Colon (tissue), 2 donors: ENCODE results near the gene TAAR8.
"Not testable (repeated sequence)": the region's sequence is repeated elsewhere in the genome, so short reads cannot be mapped to it uniquely, and the experiment has no call there.

Experiments used
- FAIRE-seq: peaks from 2 replicates; lab custom pipeline; 2012; peaks lifted over from hg19 to GRCh38; lab: Jason Lieb, UNC
- donor health status: control.
- donor health status: control.

The TAAR8 gene

DNA sequence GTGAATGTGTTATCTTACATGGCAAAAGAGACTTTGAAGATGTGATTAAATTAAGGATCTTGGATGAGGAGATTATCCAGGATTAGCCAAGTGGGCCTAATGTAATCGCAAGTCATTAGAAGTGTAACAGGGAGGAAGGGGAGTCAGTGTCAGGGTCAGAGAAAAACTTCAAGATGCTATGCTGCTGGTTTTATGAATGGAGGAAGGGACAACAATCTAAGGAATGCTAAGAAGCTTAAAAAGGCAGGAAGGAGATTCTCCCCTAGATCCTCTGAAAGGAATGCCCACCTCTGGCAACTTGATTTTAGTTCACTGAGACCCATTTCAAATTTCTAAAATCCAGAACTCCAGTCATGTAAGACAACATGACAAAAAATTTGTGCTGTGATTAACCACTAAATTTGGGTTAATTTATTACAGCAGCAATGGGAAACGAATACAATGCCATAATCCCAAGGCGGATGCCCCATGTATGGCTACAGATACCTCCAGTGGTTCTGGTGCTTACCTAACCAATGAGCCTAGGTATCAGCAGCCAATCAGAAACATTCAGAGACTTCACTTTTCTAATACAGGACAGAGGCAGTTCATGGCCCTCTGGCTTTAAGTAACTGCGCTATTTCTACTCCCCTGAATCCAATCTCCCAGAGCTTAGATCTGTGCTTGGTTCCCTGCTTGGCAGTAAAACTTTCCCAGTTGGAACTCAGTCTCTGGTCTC lies 3.6 kb upstream of the TAAR8 start:
- no peak for FAIRE-seq

DNA sequence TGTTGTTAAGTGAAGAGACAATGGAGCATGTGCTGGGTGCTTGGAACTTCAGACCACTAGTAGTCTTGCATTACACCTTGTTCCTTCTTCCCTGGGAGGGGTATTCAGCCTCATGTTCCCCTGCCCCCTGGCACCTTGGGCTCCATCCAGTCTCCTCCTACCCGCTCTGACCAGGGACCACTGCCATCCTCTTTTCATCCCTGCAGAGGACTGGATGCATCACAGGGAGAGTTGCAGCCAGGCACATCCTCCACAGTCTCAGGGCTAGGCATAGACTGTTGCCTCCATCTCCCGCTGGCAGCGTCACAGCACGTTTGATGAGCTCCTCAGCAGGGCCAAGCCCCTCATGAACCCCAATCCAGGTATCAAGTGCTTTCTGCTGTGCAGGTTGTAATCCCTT lies 1.3 kb upstream of the TAAR8 start:
- FAIRE-seq: no peak

DNA sequence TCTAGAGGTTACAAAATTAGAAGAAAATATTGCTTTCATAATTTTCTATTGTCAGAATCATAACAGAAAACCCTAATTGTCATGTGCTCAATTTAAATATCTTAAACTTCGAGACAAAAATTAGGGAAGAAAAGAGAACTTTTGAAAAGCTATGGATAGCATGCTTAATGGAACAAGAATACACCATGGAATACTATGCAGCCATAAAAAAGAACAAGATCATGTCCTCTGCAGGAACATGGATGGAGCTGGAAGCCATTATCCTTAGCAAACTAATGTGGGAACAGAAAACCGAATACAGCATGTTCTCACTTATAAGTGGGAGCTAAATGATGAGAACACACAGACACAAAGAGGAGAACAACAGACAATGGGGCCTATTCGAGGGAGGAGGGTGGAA lies 7.6 kb downstream of the TAAR8 start:
- not testable (repeated sequence) for FAIRE-seq

DNA sequence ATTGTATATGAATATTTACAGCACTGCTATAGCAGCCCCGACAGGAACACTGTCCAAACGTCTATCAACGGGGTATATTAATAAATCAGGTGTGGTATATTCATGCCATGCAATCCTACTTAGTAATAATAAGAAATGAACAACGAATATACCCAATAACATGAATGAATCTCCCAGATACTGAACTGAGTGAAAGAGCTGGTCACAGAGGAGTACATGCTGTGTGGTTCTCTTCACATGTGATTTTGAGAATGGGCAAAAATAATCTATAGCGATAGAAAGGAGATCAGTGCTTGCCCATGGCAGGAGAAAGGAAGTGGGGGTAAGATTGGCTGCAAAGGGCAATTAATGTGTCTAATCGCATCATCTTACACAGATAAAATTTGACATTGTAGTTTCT lies 13.9 kb downstream of the TAAR8 start:
- no peak for FAIRE-seq

DNA sequence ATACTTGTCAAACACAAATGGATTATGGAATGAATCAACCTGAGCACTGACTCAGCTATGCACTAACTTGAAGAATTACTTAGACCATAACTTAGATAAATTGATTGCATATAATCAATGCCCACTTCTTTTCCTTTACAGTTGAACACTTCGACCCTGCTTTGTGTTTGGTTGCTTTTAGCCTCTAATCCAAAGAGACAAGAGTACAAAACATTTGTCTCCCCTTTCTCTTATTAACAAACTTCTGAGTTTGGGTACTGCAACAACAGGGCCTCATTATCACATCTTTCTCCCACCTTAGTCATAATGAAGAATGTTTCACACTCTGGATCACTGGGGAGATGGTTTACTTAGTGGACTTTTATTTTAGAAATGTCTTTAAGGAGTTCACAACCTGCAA lies 15.1 kb downstream of the TAAR8 start:
- no peak for FAIRE-seq

DNA sequence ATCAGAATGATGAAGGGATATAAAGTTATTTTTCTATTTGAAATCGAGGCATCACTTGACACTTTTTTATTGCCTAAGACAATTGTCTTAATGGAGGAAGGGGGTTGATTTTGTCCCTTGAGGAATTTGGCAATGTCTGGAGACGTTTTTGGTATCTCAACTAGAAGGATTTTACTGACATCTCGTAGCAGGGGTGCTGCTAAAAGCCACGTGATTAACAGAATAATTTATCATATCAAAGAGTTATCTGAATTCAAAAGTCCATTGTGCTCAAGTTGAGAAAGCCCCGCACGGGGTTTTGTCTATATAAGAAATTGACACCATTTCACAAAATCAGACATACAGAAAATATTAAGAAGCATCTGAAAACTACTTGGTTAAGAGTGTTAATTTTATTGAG lies 16.1 kb downstream of the TAAR8 start:
- FAIRE-seq: no peak

DNA sequence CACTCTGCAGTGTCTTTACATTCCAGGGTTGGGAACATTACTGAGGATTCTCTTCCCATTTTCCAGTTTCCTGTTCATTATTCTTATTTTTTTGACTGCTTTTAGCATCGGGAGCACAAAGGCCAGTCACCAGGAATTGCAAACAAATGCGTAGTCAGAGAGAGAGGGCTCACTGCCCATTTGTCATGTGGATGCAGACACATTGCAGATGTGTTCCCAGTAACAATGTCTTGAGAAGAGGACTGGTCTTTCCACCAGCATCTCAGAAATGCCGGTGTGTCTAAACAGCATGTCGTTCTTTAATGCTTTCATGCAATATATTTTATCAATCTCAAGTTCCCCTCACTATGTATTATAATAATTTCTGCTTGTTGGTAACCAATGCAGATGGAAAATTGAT lies 16.7 kb downstream of the TAAR8 start:
- FAIRE-seq: no peak

DNA sequence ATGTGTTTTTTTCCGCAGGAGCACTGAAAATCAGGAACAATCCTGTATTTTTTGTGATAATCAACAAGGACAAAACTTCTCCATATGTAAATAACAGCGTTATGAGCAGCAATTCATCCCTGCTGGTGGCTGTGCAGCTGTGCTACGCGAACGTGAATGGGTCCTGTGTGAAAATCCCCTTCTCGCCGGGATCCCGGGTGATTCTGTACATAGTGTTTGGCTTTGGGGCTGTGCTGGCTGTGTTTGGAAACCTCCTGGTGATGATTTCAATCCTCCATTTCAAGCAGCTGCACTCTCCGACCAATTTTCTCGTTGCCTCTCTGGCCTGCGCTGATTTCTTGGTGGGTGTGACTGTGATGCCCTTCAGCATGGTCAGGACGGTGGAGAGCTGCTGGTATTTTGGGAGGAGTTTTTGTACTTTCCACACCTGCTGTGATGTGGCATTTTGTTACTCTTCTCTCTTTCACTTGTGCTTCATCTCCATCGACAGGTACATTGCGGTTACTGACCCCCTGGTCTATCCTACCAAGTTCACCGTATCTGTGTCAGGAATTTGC lies 17.8 kb downstream of the TAAR8 start, which contains the start of gene TAAR6:
Gene TAAR6 (plus strand): TSS at position 102 of the 557 bp plus-strand sequence. CDS start 0 bp downstream, at position 102.
- no peak for FAIRE-seq

DNA sequence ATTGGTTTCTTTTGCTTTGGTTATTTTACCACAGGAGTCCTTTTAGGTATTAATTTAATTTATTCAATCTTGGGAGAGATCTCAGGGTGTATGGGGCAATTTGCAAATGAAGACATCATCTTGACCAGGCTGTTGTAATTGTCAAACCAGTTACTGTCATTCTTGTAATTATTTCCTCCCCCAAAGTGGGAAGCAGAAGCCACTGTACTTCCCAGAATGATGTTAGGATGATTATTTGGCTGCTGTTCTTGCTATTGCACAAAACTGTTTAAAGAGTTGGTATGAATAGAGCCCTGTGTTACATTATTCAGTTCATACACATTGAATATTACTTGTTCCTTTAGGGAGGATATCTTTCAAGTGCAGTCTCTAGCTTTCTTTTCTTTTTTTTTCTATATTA lies 19.3 kb downstream of the TAAR8 start:
- no peak for FAIRE-seq

DNA sequence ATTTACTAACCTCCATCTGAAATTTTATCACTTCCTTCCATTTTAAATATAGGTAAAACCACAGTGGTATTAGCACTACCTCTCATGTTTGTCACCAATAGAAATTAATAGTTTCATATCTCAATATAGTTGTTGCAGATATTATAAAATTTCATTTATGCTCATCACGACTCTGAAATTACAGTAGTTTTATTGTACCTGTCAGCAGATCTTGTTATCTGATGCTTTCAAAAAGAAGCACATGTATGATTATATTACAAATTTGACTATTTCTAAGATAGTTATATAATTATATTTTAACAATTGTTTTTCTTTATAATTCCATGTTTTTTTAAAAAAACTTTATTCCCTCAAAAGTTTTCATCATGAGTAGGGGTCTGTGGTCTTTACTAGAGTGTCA lies 32.2 kb downstream of the TAAR8 start:
- FAIRE-seq: no peak

DNA sequence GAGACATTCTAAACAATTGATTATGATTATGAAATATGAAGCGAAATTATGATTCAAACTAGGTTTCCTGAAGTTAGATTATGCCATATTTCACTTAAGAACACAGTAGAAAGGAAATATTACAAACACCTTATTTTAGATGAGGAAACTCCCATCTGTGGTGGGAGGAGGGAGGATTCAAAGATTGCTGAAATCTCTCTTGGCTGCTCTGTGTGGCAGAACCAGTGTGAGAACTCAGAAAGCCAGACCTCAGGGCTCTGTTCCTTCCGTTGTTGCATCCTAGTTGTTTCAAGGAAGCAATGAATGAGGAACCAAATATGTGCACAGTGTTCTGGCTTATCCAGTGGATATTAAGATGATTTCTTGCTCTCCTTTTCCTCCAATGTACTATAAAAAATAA lies 35.0 kb downstream of the TAAR8 start:
- FAIRE-seq: no peak

DNA sequence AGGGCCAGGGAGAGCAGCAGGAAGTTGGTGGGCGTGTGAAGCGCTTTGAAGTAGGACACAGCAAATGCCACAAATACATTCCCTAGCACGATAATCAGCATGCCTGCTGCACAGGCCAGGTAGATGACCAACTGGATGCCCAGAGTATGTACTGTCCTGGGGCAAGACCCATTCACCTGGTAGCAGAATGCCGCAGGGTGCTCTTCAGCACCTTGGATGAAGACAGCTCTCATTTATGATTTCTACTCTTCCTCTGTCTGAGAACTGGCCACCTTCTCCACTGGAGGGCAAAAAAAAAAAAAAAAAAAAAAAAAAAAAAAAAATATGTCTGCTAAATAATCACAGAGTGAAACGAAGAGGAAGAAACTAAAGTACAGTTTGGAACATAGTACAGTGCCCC lies 37.0 kb downstream of the TAAR8 start, which contains the start of gene TAAR5:
Gene TAAR5 (minus strand): TSS at position 288 of the 400 bp plus-strand sequence. CDS start 55 bp downstream, at position 233.
- no peak for FAIRE-seq

DNA sequence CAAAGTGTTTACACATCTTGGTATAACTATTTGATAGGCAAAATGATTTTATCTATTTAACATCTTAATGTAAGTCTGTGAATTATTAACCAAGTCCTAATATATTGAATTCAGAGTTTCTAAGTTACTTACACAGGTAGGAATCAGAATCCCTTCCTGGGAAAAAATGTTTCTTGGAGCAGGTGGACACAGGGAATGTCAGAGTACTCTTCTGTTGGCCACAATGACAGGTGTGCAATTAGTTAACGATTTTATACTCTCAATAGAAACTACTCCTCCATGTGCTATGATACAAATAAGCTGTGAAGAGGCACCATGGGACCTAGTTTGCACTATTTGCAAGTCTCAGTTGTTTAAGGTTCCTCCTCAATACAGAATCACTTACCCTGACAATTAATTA lies 37.9 kb downstream of the TAAR8 start:
- FAIRE-seq: no peak

DNA sequence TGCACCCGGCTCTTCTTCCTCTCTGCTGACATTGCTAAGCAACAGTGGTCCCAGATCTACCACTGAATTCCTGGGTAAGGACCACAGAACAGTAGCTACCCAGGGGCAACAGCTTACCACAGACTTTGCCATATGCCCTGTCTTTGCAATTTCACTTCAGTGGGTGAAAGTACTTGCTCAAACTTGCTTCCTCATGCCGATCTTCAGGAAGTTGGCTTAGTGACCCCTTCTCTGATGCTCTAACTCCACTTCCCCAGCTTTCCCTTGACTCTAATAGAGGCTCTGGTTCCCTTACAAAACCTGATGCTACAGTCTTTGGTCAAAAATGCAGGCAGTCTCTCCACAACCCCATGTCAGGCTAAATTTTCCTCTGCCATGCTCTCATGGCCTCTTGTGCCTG lies 40.4 kb downstream of the TAAR8 start:
- FAIRE-seq: no peak

DNA sequence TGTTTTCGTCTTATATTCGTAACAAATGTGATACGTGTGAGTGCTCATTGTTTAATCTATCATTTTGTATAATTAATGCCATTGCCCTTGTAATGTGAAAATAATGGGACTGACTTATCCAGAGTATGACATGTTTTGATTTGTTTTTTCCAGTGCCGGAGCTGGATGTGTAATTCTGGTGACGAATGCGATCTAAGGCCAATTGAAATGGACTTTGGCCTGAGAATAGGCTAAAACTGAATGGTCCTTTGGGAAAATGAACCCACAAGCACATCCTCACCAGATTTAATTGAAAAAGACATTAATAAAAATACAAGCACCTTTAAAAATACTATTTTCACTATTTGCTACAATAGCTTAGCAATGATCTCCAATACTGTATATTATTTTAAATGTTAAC lies 43.7 kb downstream of the TAAR8 start:
- no peak for FAIRE-seq

DNA sequence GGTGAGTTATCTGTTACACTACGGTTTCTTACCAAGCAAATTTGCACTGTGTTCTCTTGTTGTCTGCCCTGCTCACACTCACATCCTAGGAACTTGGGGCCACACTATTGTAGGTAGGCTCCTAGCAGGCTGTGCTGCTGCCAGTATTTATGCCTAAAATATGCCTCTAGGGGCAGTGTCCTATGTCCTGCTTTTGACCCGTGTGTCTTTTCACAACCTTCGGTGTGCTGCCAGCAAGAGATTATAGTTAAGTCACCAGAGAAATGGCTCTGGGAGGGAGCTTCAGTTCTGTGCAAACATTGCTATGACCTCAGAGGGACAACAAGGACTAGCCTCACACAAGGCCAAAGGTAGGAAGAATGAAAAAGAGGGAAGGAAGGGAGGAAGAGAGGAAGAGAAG lies 46.0 kb downstream of the TAAR8 start:
- FAIRE-seq: no peak

DNA sequence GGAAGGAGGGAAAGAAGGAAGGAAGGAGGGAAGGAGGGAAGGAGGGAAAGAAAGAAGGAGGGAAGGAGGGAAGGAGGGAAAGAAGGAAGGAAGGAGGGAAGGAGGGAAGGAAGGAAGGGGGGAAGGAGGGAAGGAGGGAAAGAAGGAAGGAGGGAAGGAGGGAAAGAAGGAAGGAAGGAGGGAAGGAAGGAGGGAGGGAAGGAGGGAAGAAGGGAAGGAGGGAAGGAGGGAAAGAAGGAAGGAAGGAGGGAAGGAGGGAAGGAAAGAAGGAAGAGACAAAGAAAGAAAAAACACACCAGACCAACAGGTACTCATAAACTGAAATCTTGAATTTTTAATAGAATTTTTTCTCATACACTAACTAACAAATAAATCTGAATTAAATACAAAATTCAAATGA lies 48.4 kb downstream of the TAAR8 start:
- not testable (repeated sequence) for FAIRE-seq
